Central memory CD8-positive, alpha-beta T cell (primary cell): ENCODE data around the gene LTB.

Source experiments
- ATAC-seq: fragments of 150-1000 bp; cut with Tn5 transposase; replicated peaks from 2 replicates; pipeline ENCODE4 v1.10.0; 2022; ENCODE audit warnings: mild to moderate bottlenecking, moderate FRiP score, moderate number of reproducible peaks; ENCODE audit not compliant: poor library complexity, severe bottlenecking; ENCODE audit errors: extremely low read depth
- DNase-seq, 2 donors: peaks; one replicate each; pipeline ENCODE4 v3.0.0; 2021; ENCODE audit warnings: low spot score in 2 of 2
- H3K27ac Mint-ChIP-seq: one replicate; pipeline ENCODE4 v1.8.0; 2022; ENCODE audit warnings: low read depth, mild to moderate bottlenecking, moderate library complexity, mixed read lengths
- H3K27me3 Mint-ChIP-seq: one replicate; pipeline ENCODE4 v1.8.0; 2022; ENCODE audit warnings: mixed read lengths
- H3K36me3 Mint-ChIP-seq: one replicate; pipeline ENCODE4 v1.8.0; 2022; ENCODE audit warnings: mild to moderate bottlenecking, moderate library complexity, mixed read lengths; ENCODE audit not compliant: insufficient read depth
- H3K4me1 Mint-ChIP-seq: one replicate; pipeline ENCODE4 v1.8.0; 2022; ENCODE audit warnings: mixed read lengths
- H3K4me3 Mint-ChIP-seq: one replicate; pipeline ENCODE4 v1.8.0; 2022; ENCODE audit warnings: mild to moderate bottlenecking, moderate library complexity, mixed read lengths
- H3K9me3 Mint-ChIP-seq: one replicate; pipeline ENCODE4 v1.8.0; 2022; ENCODE audit warnings: mixed read lengths

The LTB gene

DNA sequence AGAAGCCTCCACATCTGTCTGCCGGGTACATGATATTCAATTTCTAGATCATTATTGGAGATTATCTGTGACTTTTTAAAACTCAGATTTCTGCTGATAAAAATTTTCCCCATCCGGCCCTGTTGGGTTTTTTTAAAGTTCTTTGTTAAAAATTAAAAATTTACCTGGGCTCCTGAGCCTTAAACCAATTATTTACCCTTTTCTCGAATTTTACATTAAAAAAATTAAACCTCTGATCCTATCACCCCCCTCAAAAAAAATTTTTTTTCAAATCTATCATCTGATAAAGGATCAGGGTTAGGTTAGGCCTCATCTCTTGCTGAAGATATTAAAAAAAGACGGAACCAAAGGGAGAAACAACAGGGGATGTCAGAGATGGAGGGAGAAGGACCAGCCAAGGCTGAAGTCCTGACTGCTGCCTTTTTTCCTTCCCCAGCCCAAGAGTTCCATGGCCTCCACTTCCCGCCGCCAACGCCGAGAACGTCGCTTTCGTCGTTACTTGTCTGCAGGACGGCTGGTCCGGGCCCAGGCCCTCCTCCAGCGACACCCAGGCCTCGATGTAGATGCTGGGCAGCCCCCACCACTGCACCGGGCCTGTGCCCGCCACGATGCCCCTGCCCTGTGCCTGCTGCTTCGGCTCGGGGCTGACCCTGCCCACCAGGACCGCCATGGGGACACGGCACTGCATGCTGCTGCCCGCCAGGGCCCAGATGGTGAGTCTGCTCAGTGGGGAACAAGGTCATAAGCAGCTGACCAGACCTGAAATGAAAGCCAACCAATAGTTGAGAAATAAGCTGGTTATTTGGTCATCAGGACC is 34.3 kb downstream of the LTB start:
- Mint-ChIP-seq H3K9me3 (no peaks in the 10 kb centered on the region), H3K4me1 (peaks cover 26% of the 10 kb centered on the region), H3K4me3 (peak overlapping the region; percentile 85), H3K27ac (peak overlapping the region; percentile 90), H3K36me3 (peaks cover 8% of the 10 kb centered on the region), H3K27me3 (no peaks in the 10 kb centered on the region)
- ATAC-seq (no peak), DNase-seq (no peak)

DNA sequence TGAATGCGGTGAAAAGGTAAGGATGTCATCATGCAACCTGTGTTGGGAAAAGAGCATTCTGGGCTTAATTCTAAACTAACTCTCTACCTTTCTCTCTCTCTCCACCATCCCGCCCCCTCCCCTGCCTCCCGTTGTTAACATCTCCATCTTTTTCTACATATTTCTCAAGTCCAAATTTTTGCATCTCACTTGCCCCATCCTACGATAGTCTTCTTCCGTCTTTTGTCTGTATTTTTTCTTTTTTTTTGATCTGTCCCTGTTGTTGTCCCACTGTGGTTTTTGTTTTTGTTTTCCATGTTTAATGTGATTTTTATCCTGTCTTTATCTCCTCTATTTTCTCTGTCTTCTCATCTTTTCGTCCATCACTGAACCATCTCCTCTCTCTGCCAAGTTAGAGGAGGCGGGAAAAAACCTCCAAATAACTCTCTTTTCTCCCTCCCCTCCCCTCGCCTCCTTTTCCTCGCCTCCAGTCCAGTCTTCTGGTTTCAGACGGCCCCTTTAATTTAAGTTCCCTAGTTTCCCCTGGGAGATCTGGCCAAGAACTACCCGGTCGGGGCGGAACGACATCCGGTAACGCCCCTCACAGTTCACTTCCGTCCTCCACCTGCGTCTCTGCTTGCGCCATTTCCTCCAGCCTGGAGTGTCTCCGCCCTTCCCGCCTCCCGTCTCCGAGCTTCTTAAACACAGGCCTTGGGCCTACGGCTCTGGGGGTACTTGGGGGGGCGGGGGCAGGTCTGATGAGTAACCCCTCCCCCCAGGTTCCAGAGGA is 35.1 kb downstream of the LTB start, which contains the start of gene NFKBIL1:
NFKBIL1 (plus strand) TSS at position 651 of the 769 bp plus-strand sequence; CDS start at position 738, 87 bp downstream.
- H3K4me3 Mint-ChIP-seq, result peak within 1 kb of the TSS; percentile 85
- H3K4me1 Mint-ChIP-seq, result peaks cover 29% of the 10 kb centered on the region
- ATAC-seq, result peak; percentile 91

DNA sequence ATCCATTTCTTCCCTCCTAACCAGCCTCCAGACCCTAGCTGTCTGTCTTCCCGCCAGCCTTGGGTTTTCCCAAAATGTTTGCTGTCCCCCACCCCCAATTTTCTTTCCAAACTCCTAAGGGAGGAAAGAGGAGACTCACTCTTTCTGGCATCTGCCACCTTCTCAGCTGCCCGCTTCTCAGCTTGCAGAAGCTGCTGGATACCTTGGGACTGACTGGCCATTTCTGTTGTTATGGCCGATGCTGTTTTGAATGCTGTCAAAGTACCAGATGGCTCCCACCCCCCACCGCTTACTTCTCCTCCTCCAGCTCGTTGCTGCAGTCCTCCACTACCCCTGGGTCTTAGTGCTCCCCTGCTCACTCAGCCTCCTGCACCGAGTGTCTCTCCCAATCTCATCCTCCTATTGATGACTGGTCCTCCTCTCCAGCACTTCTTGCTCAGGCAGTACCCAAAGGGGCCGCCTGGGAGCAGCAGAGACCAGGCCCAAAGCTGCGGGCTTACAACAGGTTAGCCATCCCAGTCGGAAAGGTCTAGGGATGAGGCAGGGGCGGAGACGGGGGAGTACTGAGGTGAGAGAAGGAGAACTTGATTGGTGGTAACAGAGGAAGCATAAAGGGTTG is 35.8 kb downstream of the LTB start, which contains the start of gene ATP6V1G2:
ATP6V1G2 (minus strand) TSS at position 270 of the 619 bp plus-strand sequence; CDS start at position 221, 49 bp downstream.
- peak within 1 kb of the TSS; percentile 85 for H3K4me3 Mint-ChIP-seq
- peak within 1 kb of the TSS; percentile 90 for H3K27ac Mint-ChIP-seq
- H3K4me1 Mint-ChIP-seq, result peaks cover 32% of the 10 kb centered on the region
- DNase-seq (peak; percentile 66 to 76), ATAC-seq (peak; percentile 52)
- no peaks in the 10 kb centered on the region for H3K9me3 Mint-ChIP-seq
- peaks cover 13% of the 10 kb centered on the region for H3K36me3 Mint-ChIP-seq
- no peaks in the 10 kb centered on the region for H3K27me3 Mint-ChIP-seq

More for the DNA sequence above, 35.1 kb downstream of the LTB start, which contains the start of gene NFKBIL1:
- Mint-ChIP-seq H3K27ac (peak within 1 kb of the TSS; percentile 90), H3K27me3 (no peaks in the 10 kb centered on the region), H3K9me3 (no peaks in the 10 kb centered on the region), H3K36me3 (peaks cover 7% of the 10 kb centered on the region)
- DNase-seq, result peak; percentile 74 to 80

DNA sequence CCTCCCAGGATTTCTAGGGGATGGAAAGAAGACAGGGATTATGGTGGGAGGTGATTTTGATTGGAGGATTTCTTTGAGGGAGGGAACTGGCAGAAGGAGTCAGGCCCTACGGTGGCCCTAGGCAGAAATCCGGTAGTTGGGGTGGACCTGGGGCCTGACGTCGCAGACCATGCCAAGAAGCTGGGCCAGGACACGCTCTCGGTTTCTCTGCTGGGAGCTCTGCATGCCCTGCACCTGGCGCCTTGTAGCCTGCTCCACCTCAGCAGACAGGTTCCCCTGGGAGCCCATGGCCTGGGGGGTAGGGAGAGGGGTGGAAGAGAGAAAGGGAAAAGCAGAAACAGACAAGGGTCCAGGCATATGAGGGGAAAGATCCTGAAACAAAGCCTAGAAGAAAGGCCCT is 36.9 kb downstream of the LTB start:
- Mint-ChIP-seq H3K27me3 (no peaks in the 10 kb centered on the region), H3K36me3 (peaks cover 22% of the 10 kb centered on the region), H3K4me1 (peaks cover 38% of the 10 kb centered on the region), H3K9me3 (no peaks in the 10 kb centered on the region), H3K27ac (no peak overlapping the region), H3K4me3 (no peak overlapping the region)
- no peak for DNase-seq
- no peak for ATAC-seq

DNA sequence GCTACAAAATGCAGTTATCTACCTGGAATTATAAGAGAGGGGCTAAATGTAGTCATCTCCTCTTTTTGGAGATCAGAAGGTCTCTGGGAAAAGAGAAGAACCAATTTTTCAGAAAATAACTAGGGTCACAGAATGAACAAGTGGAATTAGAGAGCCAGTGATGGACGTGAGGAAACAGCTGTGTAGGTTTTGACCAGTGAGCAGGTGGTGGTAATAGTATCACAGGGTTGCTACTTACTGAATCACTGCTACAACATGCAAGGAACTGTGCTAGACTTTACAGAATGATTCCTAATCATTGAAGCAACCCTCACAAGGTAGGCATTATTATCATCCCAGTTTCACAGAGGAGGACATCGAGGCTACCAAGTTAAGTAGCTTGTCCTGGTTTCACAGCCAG is 37.5 kb downstream of the LTB start:
- H3K4me1 Mint-ChIP-seq, result peaks cover 45% of the 10 kb centered on the region
- no peak for DNase-seq
- ATAC-seq, result no peak
- no peak overlapping the region for H3K27ac Mint-ChIP-seq
- H3K27me3 Mint-ChIP-seq, result no peaks in the 10 kb centered on the region
- no peak overlapping the region for H3K4me3 Mint-ChIP-seq
- peaks cover 26% of the 10 kb centered on the region for H3K36me3 Mint-ChIP-seq
- H3K9me3 Mint-ChIP-seq, result no peaks in the 10 kb centered on the region

DNA sequence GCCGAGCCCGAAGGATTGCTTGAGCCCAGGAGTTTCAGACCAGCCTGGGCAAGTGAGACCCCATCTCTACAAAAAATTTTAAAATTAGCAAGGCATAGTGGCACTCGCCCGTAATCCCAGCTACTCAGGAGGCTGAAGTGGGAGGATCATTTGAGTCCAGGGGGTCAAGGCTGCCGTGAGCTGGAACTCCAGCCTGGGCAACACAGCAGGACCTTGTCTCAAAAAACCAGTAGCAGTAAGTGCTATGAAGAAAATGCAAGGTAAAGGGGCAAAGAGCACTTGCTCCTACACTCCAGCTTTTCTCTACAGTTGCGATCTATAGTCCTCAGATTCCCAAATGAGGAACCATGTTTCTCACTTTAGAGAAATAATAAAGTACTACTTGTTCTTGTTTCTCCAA is 38.6 kb downstream of the LTB start:
- peaks cover 55% of the 10 kb centered on the region for H3K4me1 Mint-ChIP-seq
- no peak overlapping the region for H3K27ac Mint-ChIP-seq
- DNase-seq (no peak), ATAC-seq (no peak)
- H3K9me3 Mint-ChIP-seq, result no peaks in the 10 kb centered on the region
- peaks cover 36% of the 10 kb centered on the region for H3K36me3 Mint-ChIP-seq
- H3K27me3 Mint-ChIP-seq, result no peaks in the 10 kb centered on the region
- H3K4me3 Mint-ChIP-seq, result no peak overlapping the region

DNA sequence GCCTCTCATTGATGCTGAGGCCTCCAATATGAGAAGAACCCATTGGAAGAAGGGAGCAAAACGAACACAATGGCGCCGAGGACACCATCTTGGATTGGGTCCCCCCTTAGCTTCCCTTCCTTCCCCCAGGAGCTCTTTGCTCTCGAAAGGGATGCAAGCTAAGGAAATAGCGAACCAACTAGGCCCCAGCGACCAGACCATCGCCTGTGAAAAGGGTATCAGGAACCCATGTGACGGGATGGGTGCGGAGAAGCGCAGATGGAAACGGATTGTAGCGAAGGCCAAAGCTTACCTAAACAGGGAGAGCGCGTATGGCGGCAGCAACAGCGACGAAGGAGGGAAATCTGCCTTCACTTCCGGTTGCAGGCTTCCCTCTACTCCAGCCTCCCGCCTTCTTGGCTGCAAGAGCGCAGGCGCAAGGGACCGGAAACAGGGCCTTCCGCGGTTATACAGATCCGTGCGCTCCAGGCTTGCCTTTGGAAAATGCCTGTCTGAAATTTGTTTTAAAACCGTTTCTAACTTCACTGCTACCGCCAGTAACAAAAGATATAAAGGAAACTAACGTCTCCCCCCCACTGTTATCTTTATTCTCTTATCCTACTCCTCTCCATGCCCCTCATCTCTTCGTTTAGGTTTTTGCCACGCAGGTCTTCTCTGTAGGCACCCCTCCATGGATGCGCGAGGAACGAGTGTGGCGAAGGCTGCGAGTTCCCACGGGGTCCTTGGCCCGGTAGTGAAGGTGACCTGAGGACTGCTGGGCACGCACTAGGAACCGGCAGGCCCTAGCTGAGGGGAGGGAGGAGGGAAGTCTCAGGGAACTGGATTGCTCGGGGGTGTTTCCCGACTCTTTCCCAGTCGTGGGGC is 40.3 kb downstream of the LTB start, which contains the start of gene DDX39B:
DDX39B (minus strand) TSS at position 346 of the 864 bp plus-strand sequence. CDS start 1,471 bp downstream, outside the sequence.
- H3K27ac Mint-ChIP-seq, result peak within 1 kb of the TSS; percentile 99
- no peaks in the 10 kb centered on the region for H3K9me3 Mint-ChIP-seq
- peaks cover 48% of the 10 kb centered on the region for H3K4me1 Mint-ChIP-seq
- DNase-seq (peak; percentile 80 to 91), ATAC-seq (peak; percentile 74)
- H3K27me3 Mint-ChIP-seq, result no peaks in the 10 kb centered on the region
- H3K36me3 Mint-ChIP-seq, result peaks cover 52% of the 10 kb centered on the region
- H3K4me3 Mint-ChIP-seq, result peak within 1 kb of the TSS; percentile 98

DNA sequence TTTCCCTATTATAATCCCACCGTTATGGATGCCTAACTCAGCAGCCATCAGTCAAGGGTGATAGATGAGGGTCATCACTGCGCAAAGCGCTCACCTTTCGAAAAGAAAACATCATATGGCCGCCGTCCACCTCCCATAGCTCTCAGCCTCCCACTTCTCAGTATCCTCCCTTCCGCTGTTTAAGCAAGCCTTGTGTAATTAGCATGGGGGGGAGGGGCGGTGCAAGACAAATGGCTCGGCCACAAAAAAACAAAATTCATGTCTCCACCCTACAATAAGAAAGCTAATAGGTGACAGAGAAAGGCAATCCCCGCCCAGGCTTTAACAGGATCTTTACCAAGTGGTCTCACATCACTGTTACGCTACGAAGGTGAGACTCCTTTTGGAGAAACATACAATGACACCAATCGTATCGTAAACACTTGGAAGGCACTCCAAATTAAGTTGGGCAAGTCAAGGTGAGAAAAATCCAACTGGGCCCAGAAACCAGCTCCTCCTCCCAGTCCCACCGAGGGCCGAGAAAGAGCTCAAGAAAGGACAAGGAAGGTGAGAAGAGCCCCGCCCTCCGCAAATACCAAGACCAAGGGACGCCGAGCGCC is 41.1 kb downstream of the LTB start:
- peak overlapping the region; percentile 99 for H3K27ac Mint-ChIP-seq
- no peaks in the 10 kb centered on the region for H3K9me3 Mint-ChIP-seq
- peak; percentile 59 for ATAC-seq
- H3K36me3 Mint-ChIP-seq, result peaks cover 56% of the 10 kb centered on the region
- peak overlapping the region; percentile 98 for H3K4me3 Mint-ChIP-seq
- peak; percentile 59 to 78 for DNase-seq
- H3K27me3 Mint-ChIP-seq, result no peaks in the 10 kb centered on the region
- H3K4me1 Mint-ChIP-seq, result peaks cover 47% of the 10 kb centered on the region

DNA sequence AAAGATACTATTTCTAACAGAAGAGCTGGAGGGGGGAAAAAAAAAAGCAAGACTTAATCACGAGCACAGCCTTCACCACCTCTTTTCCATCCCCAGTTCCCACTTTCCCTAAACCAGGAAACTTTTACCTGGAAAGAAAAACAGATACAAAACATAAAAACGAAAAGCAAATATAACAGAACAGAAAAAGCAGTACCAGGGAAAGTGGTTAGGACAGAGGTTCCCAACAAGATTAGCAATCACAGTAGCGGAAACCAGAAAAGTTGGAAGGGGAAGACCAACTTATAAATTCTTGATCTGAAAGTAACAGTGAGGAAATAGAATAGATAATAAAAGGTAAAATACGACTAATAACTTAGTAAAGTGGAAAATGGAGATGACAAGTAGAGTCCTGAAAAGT is 41.6 kb downstream of the LTB start:
- Mint-ChIP-seq H3K4me3 (peak overlapping the region; percentile 98), H3K36me3 (peaks cover 61% of the 10 kb centered on the region), H3K4me1 (peaks cover 52% of the 10 kb centered on the region), H3K9me3 (no peaks in the 10 kb centered on the region), H3K27ac (peak overlapping the region; percentile 99), H3K27me3 (no peaks in the 10 kb centered on the region)
- ATAC-seq, result no peak
- no peak for DNase-seq

DNA sequence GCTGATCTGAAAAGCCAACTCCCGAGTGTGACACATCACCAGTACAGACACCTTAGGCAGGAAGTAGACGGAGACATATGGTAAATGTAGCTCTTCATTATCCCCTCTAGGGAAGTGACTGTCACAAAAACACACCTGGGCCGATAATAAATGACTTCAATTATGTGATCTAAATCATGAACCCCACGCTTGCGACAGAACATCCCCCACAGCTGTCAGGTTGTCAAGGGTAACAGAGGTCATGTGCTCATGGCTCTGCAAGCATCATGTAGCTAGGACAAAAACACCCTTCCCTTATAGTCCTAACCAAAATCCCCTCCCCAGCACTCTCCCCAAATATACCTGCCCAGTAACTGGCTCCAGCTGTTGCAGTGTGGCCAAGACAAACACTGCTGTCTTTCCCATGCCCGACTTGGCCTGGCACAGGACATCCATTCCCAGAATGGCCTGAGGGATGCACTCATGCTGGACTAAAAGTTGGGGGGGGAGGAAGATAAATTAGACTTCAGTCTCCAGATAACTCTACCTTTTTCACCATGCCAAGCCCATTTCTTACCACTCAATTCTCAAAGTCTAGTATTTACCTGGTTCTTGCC is 43.3 kb downstream of the LTB start:
- Mint-ChIP-seq H3K4me1 (peaks cover 53% of the 10 kb centered on the region), H3K27ac (peak overlapping the region; percentile 99), H3K9me3 (no peaks in the 10 kb centered on the region), H3K36me3 (peaks cover 79% of the 10 kb centered on the region), H3K27me3 (no peaks in the 10 kb centered on the region), H3K4me3 (peak overlapping the region; percentile 98)
- DNase-seq (no peak), ATAC-seq (no peak)
